GM12801 (cell line): Measurements from ENCODE around the gene GPATCH4.

ENCODE experiments used
- CTCF ChIP-seq: IDR thresholded peaks from one replicate; pipeline ENCODE4 v1.5.1; 2011; ENCODE audit warnings: control low read depth; ENCODE audit not compliant: insufficient read length; ENCODE audit errors: extremely low read depth

GPATCH4 gene

DNA sequence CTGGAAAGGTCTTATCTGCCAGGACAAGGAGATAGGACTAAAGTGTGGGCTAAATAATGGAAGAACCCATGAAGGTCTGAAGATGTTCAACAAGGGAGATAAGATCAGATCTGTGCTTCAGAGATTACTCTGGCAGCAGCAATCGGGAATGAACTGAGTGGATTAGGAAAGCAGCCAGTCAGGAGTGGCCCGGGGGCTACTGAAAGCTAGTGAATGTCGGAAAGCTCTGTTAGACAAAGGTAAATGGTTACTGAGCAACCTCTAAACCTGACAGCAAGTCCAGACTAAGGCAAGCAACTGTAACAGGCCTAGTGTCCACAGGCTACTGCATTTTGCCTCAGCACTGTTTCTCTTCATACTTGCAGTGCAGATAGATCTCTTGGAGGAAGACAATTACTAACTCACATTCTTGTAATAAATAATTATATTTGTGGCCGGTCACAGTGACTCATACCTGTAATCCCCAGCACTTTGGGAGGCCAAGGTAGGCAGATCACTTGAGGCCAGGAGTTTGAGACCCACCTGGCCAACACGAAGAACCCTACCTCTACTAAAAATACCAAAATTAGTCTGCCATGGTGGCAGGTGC lies 41.4 kb downstream of the GPATCH4 start:
- TF ChIP-seq CTCF, result no peak

DNA sequence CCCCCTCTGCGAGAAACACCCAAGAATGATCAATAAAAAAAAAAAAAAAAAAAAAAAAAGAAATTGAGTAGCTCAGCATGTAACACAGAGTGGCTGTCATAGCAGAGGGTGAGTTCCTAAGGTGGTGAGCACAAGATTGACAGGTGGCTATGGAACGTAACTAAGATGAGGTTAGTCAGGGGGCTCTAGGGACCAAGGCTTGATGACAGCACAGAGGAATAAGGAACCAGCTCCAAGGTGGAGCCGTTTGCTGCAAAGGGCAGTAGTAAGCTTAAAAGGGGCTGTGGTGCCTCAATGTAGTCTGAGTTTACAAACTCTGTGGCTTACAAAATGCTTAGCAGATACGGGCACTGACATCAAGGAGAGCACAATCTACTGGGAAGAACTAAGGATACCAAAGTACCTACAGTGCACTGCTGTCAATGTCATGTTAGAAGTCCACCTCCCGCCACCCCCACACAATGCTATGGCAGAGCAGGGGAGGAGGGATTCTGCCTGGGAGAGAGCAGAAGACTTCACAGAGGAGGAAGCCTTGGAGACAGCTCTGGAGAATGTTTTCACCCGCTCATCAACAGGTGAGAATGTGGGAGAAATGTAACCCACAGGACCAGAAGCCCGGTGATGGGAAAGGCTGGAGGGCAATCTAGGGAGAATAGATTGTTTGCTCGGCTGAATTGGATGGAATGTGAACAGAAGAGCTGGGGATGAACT lies 42.0 kb downstream of the GPATCH4 start:
- TF ChIP-seq CTCF, result no peak

DNA sequence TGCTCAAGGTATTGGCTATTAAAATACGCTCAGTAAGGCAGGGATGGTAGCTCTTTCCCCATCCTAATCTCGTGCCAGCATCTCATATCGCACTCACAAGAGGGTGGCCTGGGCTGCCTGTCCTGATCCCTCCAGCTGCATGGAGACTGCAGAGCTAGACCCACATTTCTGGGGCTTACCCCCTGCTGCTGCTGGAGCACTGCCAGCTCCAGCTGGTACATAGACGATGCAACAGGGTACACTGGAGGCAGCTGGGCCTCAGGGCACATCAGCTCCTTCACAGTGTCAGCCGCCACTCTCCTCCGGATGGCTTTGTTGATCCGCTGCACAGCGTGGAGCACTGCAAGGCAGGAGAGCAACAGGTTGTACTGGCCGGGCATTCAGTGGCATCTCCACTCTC lies 44.9 kb downstream of the GPATCH4 start:
- no peak for TF ChIP-seq CTCF

DNA sequence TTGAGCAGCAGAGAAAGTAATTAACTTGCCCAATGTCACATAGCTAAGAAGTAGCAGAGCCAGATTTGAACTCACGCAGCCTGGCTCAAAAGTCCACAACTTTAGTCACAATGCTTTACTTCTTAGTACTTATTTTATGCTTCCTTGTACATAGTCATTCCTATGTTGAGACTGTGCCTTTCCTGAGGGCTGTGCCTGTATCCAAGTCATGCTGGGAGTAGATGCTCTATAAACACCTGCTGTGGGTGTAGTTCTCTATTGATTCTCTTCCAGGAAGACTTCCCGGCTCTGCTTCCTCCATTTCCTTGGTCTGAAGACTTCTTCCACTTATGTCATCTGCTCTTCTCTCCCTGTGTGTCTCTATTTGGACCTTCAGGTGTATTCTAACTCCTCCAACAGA lies 45.6 kb downstream of the GPATCH4 start:
- no peak for TF ChIP-seq CTCF

DNA sequence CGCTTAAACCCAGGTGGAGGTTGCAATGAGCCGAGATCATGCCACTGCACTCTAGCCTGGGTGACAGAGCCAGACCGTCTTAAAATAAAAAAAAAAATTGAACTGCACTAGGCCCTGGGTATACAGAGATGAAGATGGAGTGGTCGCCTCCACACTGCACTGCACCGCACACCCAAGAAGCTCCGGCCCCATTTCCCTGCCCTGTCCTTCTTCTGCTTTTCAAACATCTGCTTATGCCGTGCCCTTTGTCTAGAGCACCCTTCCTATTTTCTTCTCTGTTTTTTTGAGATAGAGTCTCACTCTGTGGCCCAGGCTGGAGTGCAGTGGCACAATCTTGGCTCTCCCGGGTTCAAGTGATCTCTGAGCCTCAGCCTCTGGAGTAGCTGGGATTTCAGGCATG lies 46.3 kb downstream of the GPATCH4 start:
- TF ChIP-seq CTCF, result no peak

- no peak for TF ChIP-seq CTCF
Observed at GRCh38 chr1:156553860-156554485, 47.3 kb downstream of the GPATCH4 start.

- no peak for TF ChIP-seq CTCF
Observed at GRCh38 chr1:156552518-156552917, 48.8 kb downstream of the GPATCH4 start.
